ENCODE results near the gene ABLIM2.

Gene ABLIM2

GRCh38 chr4:8120501-8120900 lies 38.1 kb downstream of the ABLIM2 start:
- no peak for DNase-seq (ENCODE audit: low read depth in 2 of 2)

DNA sequence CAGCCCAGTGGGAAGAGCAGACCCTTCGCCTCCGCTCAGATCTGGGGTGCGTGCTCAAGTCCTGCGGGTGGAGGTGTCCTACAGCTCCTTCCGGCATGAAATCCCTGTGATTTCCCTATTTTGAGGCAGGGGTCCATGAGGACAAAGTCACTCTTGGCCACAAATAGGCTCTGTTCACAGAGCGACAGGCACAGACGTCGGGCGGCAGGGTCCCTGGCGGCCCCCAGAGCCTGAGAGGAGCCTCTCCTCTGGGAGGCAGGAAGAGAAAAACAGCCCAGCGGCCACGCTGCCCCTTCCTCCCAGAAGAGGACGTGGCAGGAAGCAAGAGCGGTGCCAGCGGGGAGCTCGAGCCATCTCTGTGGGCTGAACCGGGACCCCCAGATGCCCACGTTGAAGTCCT lies 38.7 kb downstream of the ABLIM2 start:
- no peak for DNase-seq (ENCODE audit: low read depth in 2 of 2)

GRCh38 chr4:8118531-8118930 lies 40.1 kb downstream of the ABLIM2 start:
- no peak for DNase-seq (ENCODE audit: low read depth in 2 of 2)

DNA sequence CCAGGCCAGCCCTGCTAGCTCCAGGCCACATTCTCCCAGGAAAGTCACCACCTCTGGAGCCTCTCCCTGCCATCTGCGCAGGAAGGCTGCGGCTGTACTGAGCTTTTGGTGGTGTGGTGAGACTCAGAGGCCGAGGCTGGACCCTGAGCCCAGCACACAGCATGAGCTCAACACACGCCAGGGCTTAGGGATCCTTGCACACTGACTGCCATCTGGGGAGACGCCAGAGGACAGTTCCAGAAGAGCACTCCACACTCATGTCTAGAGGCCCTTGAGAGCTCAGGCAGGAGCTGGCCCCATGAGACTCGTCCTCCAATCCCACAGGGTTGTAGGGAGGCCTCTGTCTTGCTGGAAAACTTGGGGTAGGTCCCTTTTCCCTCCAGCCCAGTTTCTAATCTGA lies 40.6 kb downstream of the ABLIM2 start:
- DNase-seq (ENCODE audit: low read depth in 2 of 2): no peak

GRCh38 chr4:8117278-8117682 lies 41.3 kb downstream of the ABLIM2 start:
- no peak for DNase-seq (ENCODE audit: low read depth in 2 of 2)

DNA sequence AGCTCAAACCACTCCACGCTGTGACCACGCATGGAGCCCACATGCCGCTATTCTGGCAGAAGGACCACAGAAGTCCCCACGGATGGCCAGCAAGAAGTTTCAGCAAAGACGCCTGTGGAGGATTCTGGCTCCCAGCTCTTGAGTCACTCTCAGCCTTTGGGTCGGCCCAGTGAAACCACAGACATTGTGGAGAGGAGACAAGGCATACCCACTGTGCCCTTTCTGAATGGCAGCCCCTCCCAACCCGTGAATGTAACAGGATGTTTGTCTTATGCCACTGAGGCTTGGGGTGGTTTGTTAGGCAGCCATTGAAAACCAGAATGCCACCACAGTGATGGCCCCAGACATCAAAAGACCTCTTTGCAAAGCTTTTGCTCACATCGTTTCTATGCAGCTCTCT lies 42.7 kb downstream of the ABLIM2 start:
- DNase-seq (ENCODE audit: low read depth in 2 of 2): no peak

GRCh38 chr4:8115203-8115520 lies 43.5 kb downstream of the ABLIM2 start:
- DNase-seq (ENCODE audit: low read depth in 2 of 2): no peak

DNA sequence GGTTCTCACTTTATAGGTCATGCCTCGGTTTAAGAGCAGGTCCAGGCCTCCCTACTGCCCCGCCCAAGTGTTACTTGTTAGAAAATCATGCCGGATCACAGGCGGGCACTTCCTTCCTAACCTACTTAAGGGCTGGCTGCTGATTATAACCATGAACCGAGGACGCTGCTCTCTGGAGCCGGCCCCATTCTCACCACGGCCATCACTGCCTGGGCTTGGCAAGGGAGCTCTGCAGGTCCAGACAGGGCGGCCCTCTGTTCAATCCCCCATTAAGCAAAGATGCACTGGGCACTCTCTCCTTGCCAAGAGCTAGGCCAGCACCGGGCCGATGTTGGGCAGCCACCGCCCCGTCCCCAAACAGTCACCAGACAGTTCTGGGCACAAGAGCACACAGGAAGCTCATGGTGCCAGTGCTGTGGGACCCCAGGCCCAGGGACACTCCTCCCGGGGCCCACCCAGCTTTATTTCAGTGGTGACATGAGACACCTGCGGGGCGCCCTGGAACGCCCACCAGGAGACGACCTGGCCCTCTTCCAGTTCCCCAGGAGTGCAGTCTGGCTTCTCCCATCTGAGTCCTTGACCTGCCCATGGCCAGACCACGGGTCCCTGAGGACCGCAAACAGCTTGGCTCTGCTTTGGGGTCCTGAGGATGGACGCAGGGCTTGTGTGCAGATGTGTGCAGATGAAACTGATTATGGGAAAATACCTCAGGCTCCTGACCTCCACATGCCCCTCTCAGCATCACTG lies 44.0 kb downstream of the ABLIM2 start:
- DNase-seq (ENCODE audit: low read depth in 2 of 2): no peak

DNA sequence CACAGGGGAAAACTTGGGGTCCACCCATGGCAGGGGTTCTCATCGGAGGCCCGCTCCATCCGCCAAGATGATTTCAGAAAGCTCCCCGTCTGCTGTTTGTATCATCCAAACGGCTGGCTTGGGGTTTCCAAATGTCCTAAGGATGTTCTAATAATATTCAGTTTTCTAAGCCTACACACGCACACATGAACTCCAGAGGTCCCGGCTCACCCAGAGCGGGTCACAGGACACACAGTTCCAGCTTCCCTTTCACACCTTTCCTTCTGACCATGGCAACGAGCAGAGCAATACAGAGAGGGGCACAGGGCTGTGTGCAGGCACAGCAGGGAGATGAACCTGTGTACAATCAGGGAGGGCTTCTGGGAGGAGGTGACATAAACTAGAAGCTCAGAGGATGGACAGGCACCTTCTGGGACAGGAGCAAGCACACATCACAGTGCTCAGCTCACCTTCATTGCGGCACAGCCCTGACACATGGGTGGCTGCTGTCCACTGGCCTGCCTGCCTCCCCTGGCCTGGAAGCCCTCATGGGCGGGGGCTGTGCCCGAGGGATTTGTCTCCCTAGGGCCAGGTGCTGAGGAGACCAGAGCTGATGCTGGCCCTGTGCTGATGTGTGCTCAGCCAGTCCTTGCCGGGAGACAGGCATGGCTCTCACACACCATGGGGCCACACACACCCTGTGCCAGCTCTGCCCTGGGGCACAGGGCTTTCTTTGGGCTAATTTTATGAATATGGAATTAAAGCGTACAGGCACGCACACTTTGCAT lies 44.8 kb downstream of the ABLIM2 start:
- no peak for DNase-seq (ENCODE audit: low read depth in 2 of 2)

- DNase-seq (ENCODE audit: low read depth in 2 of 2): no peak
These were observed 45.9 kb downstream of the ABLIM2 start for GRCh38 chr4:8112672-8113071.

- DNase-seq (ENCODE audit: low read depth in 2 of 2): no peak
These were observed 46.5 kb downstream of the ABLIM2 start for GRCh38 chr4:8112036-8112576.

GRCh38 chr4:8110071-8110986 lies 48.3 kb downstream of the ABLIM2 start:
- no peak for DNase-seq (ENCODE audit: low read depth in 2 of 2)

DNA sequence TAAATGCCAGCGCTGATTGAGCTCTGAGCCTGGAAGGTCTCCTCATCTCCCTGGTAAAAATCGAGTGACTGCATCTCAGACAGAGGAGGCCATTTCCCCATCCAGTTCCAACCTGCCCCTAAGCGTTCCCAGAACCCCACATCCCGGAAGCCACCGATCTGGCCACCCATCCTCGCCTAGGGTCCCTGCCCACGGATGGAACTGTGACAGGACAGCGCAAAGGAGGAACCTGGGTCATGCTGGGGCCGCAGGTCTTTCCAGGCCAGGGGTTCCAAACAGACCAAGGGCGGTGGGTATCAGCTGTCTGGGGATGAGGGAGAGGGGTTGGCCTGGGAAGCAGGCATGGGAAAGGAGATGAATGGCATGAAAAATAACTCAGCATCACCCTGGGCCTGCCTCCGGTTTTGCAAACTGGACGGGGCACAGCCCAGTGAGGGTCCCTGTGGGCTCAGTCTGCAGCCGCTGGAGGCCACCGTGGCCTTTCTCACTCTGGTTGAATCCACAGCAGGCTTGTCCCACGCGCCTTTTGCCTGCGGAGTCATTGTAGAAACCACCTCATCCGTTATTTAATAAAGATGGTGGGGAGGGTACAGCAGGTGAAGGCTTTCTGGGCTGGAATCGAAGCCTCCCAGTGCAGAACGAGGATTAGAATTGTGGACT lies 49.1 kb downstream of the ABLIM2 start:
- no peak for DNase-seq (ENCODE audit: low read depth in 2 of 2)

- DNase-seq (ENCODE audit: low read depth in 2 of 2): no peak
These were observed 49.6 kb downstream of the ABLIM2 start for GRCh38 chr4:8108991-8109390.

GRCh38 chr4:8108261-8108660 lies 50.4 kb downstream of the ABLIM2 start:
- no peak for DNase-seq (ENCODE audit: low read depth in 2 of 2)

- no peak for DNase-seq (ENCODE audit: low read depth in 2 of 2)
These were observed 51.4 kb downstream of the ABLIM2 start for GRCh38 chr4:8107146-8107657.

GRCh38 chr4:8106451-8107025 lies 52.1 kb downstream of the ABLIM2 start:
- no peak for DNase-seq (ENCODE audit: low read depth in 2 of 2)

GRCh38 chr4:8105306-8106100 lies 53.1 kb downstream of the ABLIM2 start:
- no peak for DNase-seq (ENCODE audit: low read depth in 2 of 2)

DNA sequence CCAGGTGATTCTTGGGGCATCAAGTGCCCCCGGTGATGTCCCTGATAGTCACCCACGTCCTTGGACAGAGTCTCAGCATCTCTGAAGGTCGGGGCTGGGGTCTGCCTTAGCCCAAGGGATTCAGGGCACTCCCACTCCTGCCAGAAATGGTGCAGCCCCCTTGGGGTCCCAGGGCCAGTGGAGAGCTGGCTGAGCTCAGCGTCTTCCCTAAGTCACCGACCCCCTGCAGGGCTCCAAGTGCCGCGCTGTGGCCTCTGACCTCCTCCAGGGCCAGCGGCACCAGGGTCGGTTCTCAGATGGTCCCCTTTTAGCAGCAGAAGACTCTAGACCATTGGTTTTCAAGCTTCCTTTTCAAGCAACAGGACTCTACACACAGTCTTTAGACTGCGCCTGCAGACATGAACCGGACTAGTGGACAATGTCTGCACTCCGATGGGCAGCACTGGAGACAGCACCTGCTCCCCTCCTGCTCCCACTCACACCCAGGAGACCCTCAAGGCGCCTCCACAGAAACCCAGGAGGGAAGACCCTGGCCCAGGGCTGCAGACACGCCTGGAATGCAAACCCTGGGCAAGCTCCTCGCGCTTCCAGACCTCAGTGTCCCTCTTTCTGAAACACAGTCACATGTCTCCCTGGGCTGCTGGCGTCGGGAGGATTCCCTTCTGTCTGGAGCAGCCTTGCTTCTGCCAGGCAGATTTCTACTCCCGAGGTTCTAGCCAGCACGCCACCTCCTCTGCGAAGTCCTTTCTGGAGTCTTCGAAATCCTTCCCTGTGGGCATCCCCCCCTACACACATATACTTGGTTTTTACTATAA lies 53.9 kb downstream of the ABLIM2 start:
- no peak for DNase-seq (ENCODE audit: low read depth in 2 of 2)

Measured in stimulated activated CD8-positive, alpha-beta memory T cell treated with anti-CD3 and anti-CD28 coated beads, Interleukin-2, amount 100 ng/mL, for 1 hour (primary cell).